Activated CD4-positive, CD25-positive, alpha-beta regulatory T cell treated with anti-CD3 and anti-CD28 coated beads, Interleukin-2, amount 50 U/mL, for 16 hours (primary cell): ENCODE data around the gene TCAP.
"Not testable (repeated sequence)": the region's sequence is repeated elsewhere in the genome, so short reads cannot be mapped to it uniquely, and the experiment has no call there.

Experiments
- DNase-seq: peaks from one replicate; pipeline ENCODE4 v3.0.0-alpha.2; 2020; ENCODE audit warnings: low read depth, low spot score

TCAP gene

GRCh38 chr17:39683295-39683939, 18.3 kb downstream of the TCAP start:
- no peak for DNase-seq

GRCh38 chr17:39684369-39685192, 19.4 kb downstream of the TCAP start:
- DNase-seq, result no peak

- DNase-seq, result no peak
Measured at GRCh38 chr17:39687101-39687545, 22.0 kb downstream of the TCAP start.

- DNase-seq, result peak; percentile 61
Measured at GRCh38 chr17:39687546-39688474, 22.7 kb downstream of the TCAP start, which contains the start of gene PGAP3. Gene PGAP3, minus strand, starts transcription at chr17:39688057. Its CDS starts 43 bp downstream, at chr17:39688014.

- no peak for DNase-seq
Measured at GRCh38 chr17:39688475-39688835, 23.3 kb downstream of the TCAP start.

GRCh38 chr17:39688945-39689344, 23.8 kb downstream of the TCAP start:
- no peak for DNase-seq

- DNase-seq, result no peak
Measured at GRCh38 chr17:39694593-39694992, 29.4 kb downstream of the TCAP start.

- no peak for DNase-seq
Measured at GRCh38 chr17:39695089-39695474, 29.9 kb downstream of the TCAP start.

- DNase-seq, result no peak
Measured at GRCh38 chr17:39696731-39697130, 31.6 kb downstream of the TCAP start.

- no peak for DNase-seq
Measured at GRCh38 chr17:39697961-39698360, 32.8 kb downstream of the TCAP start.

GRCh38 chr17:39699157-39699817, 34.1 kb downstream of the TCAP start:
- not testable (repeated sequence) for DNase-seq

GRCh38 chr17:39699818-39700147, 34.6 kb downstream of the TCAP start, which contains the start of gene ERBB2:
Gene ERBB2, plus strand, starts transcription at chr17:39700064. Its CDS starts 175 bp downstream, at chr17:39700239.
- no peak for DNase-seq

- no peak for DNase-seq
Measured at GRCh38 chr17:39700148-39700987, 35.2 kb downstream of the TCAP start.

- DNase-seq, result no peak
Measured at GRCh38 chr17:39701012-39701783, 36.0 kb downstream of the TCAP start.

- no peak for DNase-seq
Measured at GRCh38 chr17:39701784-39702422, 36.8 kb downstream of the TCAP start.

GRCh38 chr17:39702901-39703893, 38.0 kb downstream of the TCAP start:
- DNase-seq, result no peak

GRCh38 chr17:39703913-39704312, 38.8 kb downstream of the TCAP start:
- DNase-seq, result no peak
